MM.1S (cell line): Measurements from ENCODE around the gene BCOR.

ENCODE experiments used
- DNase-seq: peaks from one replicate; pipeline ENCODE4 v3.0.0-alpha.2; 2015
- H2AFZ ChIP-seq: fragments of 300-600 bp; sonication (generic); 2 replicates; pipeline ENCODE4 v1.6.0; 2016; ENCODE audit warnings: antibody characterized with exemption, low read length
- H3F3A ChIP-seq: fragments of 300-600 bp; sonication (generic); 2 replicates; pipeline ENCODE4 v1.6.1; 2016; ENCODE audit warnings: mild to moderate bottlenecking, antibody characterized with exemption, low read length, moderate library complexity, mixed read lengths; ENCODE audit not compliant: insufficient read depth
- H3K27ac ChIP-seq: fragments of 300-600 bp; sonication (generic); 2 replicates; pipeline ENCODE4 v1.5.1; 2016; ENCODE audit warnings: mild to moderate bottlenecking, low read length
- H3K27me3 ChIP-seq: fragments of 300-600 bp; sonication (generic); replicated peaks from 2 replicates; pipeline ENCODE4 v1.6.0; 2016; ENCODE audit warnings: low read length; ENCODE audit not compliant: insufficient read depth
- H3K36me3 ChIP-seq: fragments of 300-600 bp; sonication (generic); replicated peaks from 2 replicates; pipeline ENCODE4 v1.6.1; 2016; ENCODE audit warnings: mild to moderate bottlenecking, low read length, mixed read lengths; ENCODE audit not compliant: insufficient read depth
- H3K4me1 ChIP-seq: fragments of 300-600 bp; sonication (generic); 2 replicates; pipeline ENCODE4 v1.6.1; 2016; ENCODE audit warnings: low read length, mixed read lengths
- H3K4me2 ChIP-seq: fragments of 300-600 bp; sonication (generic); 2 replicates; pipeline ENCODE4 v1.6.0; 2016; ENCODE audit warnings: low read depth, low read length
- H3K4me3 ChIP-seq: fragments of 300-600 bp; sonication (generic); 2 replicates; pipeline ENCODE4 v1.5.1; 2016; ENCODE audit warnings: low read length, mixed read lengths
- H3K79me2 ChIP-seq: fragments of 300-600 bp; sonication (generic); 2 replicates; pipeline ENCODE4 v1.6.1; 2016; ENCODE audit warnings: mixed run types, low read length, mixed read lengths
- H3K9ac ChIP-seq: fragments of 300-600 bp; sonication (generic); 2 replicates; pipeline ENCODE4 v1.6.1; 2016; ENCODE audit warnings: low read length, mixed read lengths
- H3K9me2 ChIP-seq: fragments of 300-600 bp; sonication (generic); replicated peaks from 2 replicates; pipeline ENCODE4 v1.6.1; 2016; ENCODE audit warnings: mild to moderate bottlenecking, low read length, mixed read lengths; ENCODE audit not compliant: insufficient read depth
- H3K9me3 ChIP-seq: fragments of 300-600 bp; sonication (generic); replicated peaks from 2 replicates; pipeline ENCODE4 v1.6.1; 2016; ENCODE audit warnings: mild to moderate bottlenecking, low read length, mixed read lengths; ENCODE audit not compliant: insufficient read depth
- H4K20me1 ChIP-seq: fragments of 300-600 bp; sonication (generic); 2 replicates; pipeline ENCODE4 v1.6.1; 2016; ENCODE audit warnings: mild to moderate bottlenecking, low read length, moderate library complexity, mixed read lengths; ENCODE audit not compliant: insufficient read depth
- EZH2 ChIP-seq: fragments of 300-600 bp; sonication (generic); optimal IDR thresholded peaks from 2 replicates; pipeline ENCODE3; 2017; ENCODE audit warnings: low read depth, mild to moderate bottlenecking, antibody characterized with exemption, low read length, mixed read lengths
- EZH2phosphoT487 ChIP-seq: fragments of 300-600 bp; sonication (generic); IDR thresholded peaks from 2 replicates; pipeline ENCODE4 v1.6.1; 2018; ENCODE audit warnings: antibody characterized with exemption, low read length
- TF ChIP-seq, protein P1 (sequence below): fragments of 300-600 bp; sonication (generic); IDR thresholded peaks from 2 replicates; pipeline ENCODE4 v1.5.1; 2016; ENCODE audit warnings: antibody characterized with exemption, low read length, mixed read lengths

BCOR gene

GRCh38 chrX:40006106-40007017 is 91.4 kb downstream of the BCOR start:
- Histone ChIP-seq H3K9ac (peak overlapping the region; percentile 18; the same call in 1 of the 2 replicates), H3K27ac (no peak overlapping the region), H3K9me3 (no peaks in the 10 kb centered on the region), H3K4me3 (no peak overlapping the region; the same call in 1 of the 2 replicates), H3K36me3 (no peaks in the 10 kb centered on the region), H3K4me1 (no peaks in the 10 kb centered on the region), H2AFZ (0 out of 2 replicates have a peak overlapping the region, but pooled peaks have one; percentile 48), H3K79me2 (no peaks in the 10 kb centered on the region), H3F3A (no peaks in the 10 kb centered on the region), H3K4me2 (peak overlapping the region; percentile 63), H3K27me3 (no peaks in the 10 kb centered on the region), H4K20me1 (no peaks in the 10 kb centered on the region), H3K9me2 (no peaks in the 10 kb centered on the region)
- TF ChIP-seq EZH2phosphoT487 = no peak
- no peak for TF ChIP-seq EZH2
- DNase-seq = peak; percentile 18

DNA sequence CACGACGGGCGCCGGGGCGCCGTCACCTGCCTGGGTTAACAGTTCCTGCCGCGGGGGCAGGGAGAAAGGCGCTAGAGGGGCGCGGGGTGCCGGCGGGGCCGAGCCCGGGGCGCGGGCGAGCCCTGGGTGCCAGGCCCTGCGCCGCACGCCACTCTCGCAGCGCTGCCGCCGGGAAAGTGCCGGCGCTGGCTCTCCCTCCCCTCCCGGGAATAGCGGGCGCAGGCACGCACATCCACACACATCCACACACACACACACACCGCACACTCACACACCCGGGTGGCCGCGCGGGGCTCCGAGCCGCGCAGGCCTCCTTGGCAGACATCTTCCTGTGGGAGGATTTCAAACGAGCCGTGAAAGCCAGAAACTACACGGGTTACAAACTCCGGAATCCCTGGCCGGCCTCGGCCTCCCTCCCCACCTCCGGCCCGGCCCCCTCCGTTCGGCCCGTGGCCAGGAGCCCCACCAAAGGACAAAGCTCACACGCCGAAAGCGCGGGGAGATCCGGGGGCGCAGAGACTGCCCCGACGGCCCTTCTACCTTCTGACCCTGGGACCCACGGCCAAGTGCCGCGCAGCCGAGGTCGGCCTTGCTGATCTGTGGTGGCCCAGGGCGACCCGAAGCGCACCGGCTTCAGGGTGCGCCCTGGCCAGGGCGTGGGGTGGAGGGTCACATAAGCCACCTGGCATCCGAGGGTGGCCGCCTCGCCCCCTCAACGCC is 92.3 kb downstream of the BCOR start:
- Histone ChIP-seq H3K4me2 (peak overlapping the region; percentile 63; the same call in 1 of the 2 replicates), H4K20me1 (no peaks in the 10 kb centered on the region), H3K4me1 (no peaks in the 10 kb centered on the region), H3K79me2 (no peaks in the 10 kb centered on the region), H3K9me2 (no peaks in the 10 kb centered on the region), H3K27me3 (no peaks in the 10 kb centered on the region), H3K9me3 (no peaks in the 10 kb centered on the region), H2AFZ (no peak overlapping the region), H3K27ac (no peak overlapping the region), H3K9ac (no peak overlapping the region), H3F3A (no peaks in the 10 kb centered on the region), H3K4me3 (no peak overlapping the region), H3K36me3 (no peaks in the 10 kb centered on the region)
- TF ChIP-seq EZH2 (no peak), EZH2phosphoT487 (no peak)
- TF ChIP-seq, protein P1, sequence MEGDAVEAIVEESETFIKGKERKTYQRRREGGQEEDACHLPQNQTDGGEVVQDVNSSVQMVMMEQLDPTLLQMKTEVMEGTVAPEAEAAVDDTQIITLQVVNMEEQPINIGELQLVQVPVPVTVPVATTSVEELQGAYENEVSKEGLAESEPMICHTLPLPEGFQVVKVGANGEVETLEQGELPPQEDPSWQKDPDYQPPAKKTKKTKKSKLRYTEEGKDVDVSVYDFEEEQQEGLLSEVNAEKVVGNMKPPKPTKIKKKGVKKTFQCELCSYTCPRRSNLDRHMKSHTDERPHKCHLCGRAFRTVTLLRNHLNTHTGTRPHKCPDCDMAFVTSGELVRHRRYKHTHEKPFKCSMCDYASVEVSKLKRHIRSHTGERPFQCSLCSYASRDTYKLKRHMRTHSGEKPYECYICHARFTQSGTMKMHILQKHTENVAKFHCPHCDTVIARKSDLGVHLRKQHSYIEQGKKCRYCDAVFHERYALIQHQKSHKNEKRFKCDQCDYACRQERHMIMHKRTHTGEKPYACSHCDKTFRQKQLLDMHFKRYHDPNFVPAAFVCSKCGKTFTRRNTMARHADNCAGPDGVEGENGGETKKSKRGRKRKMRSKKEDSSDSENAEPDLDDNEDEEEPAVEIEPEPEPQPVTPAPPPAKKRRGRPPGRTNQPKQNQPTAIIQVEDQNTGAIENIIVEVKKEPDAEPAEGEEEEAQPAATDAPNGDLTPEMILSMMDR = no peak
- no peak for DNase-seq

- Histone ChIP-seq H3K4me1 (no peaks in the 10 kb centered on the region), H3K4me3 (no peak overlapping the region), H3K79me2 (no peaks in the 10 kb centered on the region), H3K36me3 (no peaks in the 10 kb centered on the region), H3K4me2 (no peak overlapping the region), H3F3A (no peaks in the 10 kb centered on the region), H3K27ac (no peak overlapping the region), H3K9me2 (no peaks in the 10 kb centered on the region), H3K9ac (no peak overlapping the region), H2AFZ (no peak overlapping the region), H3K9me3 (no peaks in the 10 kb centered on the region), H4K20me1 (no peaks in the 10 kb centered on the region), H3K27me3 (no peaks in the 10 kb centered on the region)
- no peak for DNase-seq
- TF ChIP-seq, protein P1 = no peak
- no peak for TF ChIP-seq EZH2
- TF ChIP-seq EZH2phosphoT487 = no peak
Observed at GRCh38 chrX:40004921-40005291, 92.9 kb downstream of the BCOR start.
